Upper lobe of left lung (tissue), 4 donors: ENCODE results near the gene OR14A16.

Experiments used
- CTCF ChIP-seq, 6 experiments: fragments of 450-650 bp in 4 of 6; fragments of 200-600 bp in 2 of 6; sonication (generic) in 2 of 6; IDR thresholded peaks; one replicate each; pipeline ENCODE4 v1.5.1; 2016 to 2019; ENCODE audit warnings: antibody characterized with exemption in 6 of 6
- POLR2AphosphoS5 ChIP-seq, 2 donors: sonication (generic); formaldehyde crosslinking; IDR thresholded peaks; one replicate each; pipeline ENCODE4 v1.5.1; 2017; ENCODE audit warnings: antibody characterized with exemption in 2 of 2

GRCh38 chr1:247843411-247843810 is 19.5 kb upstream of the OR14A16 start:
- no peak for TF ChIP-seq CTCF (IDR thresholded peaks at IDR 0.05)
- TF ChIP-seq POLR2AphosphoS5 (IDR thresholded peaks at IDR 0.05), result no peak
